ENCODE results near the gene AHRR.

DNA sequence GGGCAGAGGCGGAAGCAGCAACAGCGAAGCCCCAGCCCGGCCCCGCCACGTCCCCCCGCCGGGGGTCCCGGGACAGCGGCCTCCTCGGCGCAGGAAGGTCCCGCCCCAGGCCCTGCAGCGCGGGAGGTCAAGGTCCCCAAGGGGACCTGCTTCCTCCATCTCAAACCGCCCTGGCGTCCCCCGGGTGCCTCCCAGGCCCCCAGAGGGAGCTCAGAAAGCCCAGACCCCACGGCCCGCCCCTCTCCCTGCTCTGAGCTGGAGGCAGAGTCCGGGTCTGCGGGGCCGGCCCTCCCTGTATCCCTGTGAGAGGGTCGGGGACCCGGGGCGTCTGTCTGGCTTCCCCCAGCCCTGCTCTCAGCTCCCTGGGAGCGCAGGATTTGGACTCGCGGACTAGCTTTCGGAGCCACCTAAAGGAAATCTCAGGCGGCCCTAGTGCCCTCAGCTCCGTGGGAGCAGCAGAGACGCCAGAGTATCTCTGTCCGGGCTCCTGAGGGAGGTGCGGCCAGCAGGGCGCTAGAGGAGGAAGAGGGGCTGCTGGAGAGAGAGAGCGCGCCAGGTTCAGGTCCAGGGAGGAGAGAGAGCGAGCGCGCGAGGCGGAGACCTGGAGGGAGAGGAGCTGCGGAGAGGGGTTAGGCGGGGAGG, 152.2 kb downstream of the AHRR start:
- TF ChIP-seq, protein P1, sequence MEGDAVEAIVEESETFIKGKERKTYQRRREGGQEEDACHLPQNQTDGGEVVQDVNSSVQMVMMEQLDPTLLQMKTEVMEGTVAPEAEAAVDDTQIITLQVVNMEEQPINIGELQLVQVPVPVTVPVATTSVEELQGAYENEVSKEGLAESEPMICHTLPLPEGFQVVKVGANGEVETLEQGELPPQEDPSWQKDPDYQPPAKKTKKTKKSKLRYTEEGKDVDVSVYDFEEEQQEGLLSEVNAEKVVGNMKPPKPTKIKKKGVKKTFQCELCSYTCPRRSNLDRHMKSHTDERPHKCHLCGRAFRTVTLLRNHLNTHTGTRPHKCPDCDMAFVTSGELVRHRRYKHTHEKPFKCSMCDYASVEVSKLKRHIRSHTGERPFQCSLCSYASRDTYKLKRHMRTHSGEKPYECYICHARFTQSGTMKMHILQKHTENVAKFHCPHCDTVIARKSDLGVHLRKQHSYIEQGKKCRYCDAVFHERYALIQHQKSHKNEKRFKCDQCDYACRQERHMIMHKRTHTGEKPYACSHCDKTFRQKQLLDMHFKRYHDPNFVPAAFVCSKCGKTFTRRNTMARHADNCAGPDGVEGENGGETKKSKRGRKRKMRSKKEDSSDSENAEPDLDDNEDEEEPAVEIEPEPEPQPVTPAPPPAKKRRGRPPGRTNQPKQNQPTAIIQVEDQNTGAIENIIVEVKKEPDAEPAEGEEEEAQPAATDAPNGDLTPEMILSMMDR (IDR thresholded peaks at IDR 0.05) = no peak
- TF ChIP-seq POLR2A (IDR thresholded peaks at IDR 0.05) = no peak
